SKM-1 (cell line): ENCODE data around the gene TFE3.
"Not testable (repeated sequence)": the region's sequence is repeated elsewhere in the genome, so short reads cannot be mapped to it uniquely, and the experiment has no call there.

ENCODE experiments used
- DNase-seq: peaks from one replicate; lab custom pipeline; 2025; ENCODE audit not compliant: unreplicated experiment; lab: John Stamatoyannopoulos, UW

The TFE3 gene

GRCh38 chrX:49002091-49002935 is 40.8 kb downstream of the TFE3 start, which contains the start of gene GRIPAP1:
GRIPAP1 (minus strand) TSS chrX:49002264; CDS start chrX:49002229, 35 bp downstream.
- peak; percentile 49 for DNase-seq

- no peak for DNase-seq
These were observed 41.6 kb downstream of the TFE3 start for GRCh38 chrX:49001521-49002090.

GRCh38 chrX:49000636-49001035 is 42.5 kb downstream of the TFE3 start:
- DNase-seq, result no peak

GRCh38 chrX:48999030-48999429 is 44.1 kb downstream of the TFE3 start:
- no peak for DNase-seq

GRCh38 chrX:48998391-48998790 is 44.8 kb downstream of the TFE3 start:
- DNase-seq, result no peak

GRCh38 chrX:48997865-48998264 is 45.3 kb downstream of the TFE3 start:
- DNase-seq, result no peak

GRCh38 chrX:48997455-48997854 is 45.7 kb downstream of the TFE3 start:
- DNase-seq, result no peak

GRCh38 chrX:48996969-48997368 is 46.2 kb downstream of the TFE3 start:
- DNase-seq, result no peak

- no peak for DNase-seq
These were observed 50.8 kb downstream of the TFE3 start for GRCh38 chrX:48992341-48992740.

- no peak for DNase-seq
These were observed 53.7 kb downstream of the TFE3 start for GRCh38 chrX:48989483-48989882.

- DNase-seq, result no peak
These were observed 59.3 kb downstream of the TFE3 start for GRCh38 chrX:48983896-48984295.

- DNase-seq, result no peak
These were observed 60.1 kb downstream of the TFE3 start for GRCh38 chrX:48983081-48983480.

- DNase-seq, result no peak
These were observed 62.0 kb downstream of the TFE3 start for GRCh38 chrX:48981178-48981577.

GRCh38 chrX:48980341-48980740 is 62.8 kb downstream of the TFE3 start:
- not testable (repeated sequence) for DNase-seq
